Central memory CD4-positive, alpha-beta T cell (primary cell): ENCODE data around the gene CD6.

Source experiments
- DNase-seq: peaks from one replicate; pipeline ENCODE4 v3.0.0; 2022

The CD6 gene

GRCh38 chr11:60987577-60988277, 16.2 kb downstream of the CD6 start:
- DNase-seq: peak; percentile 60

- DNase-seq: no peak
Observed at GRCh38 chr11:60988658-60989057, 17.2 kb downstream of the CD6 start.

GRCh38 chr11:60989093-60989650, 17.7 kb downstream of the CD6 start:
- DNase-seq: no peak

- peak; percentile 42 for DNase-seq
Observed at GRCh38 chr11:60991457-60991856, 20.0 kb downstream of the CD6 start.

GRCh38 chr11:60992842-60993409, 21.4 kb downstream of the CD6 start:
- no peak for DNase-seq

- no peak for DNase-seq
Observed at GRCh38 chr11:60993615-60994014, 22.1 kb downstream of the CD6 start.

GRCh38 chr11:60994541-60995080, 23.1 kb downstream of the CD6 start:
- DNase-seq: no peak

- DNase-seq: no peak
Observed at GRCh38 chr11:60995798-60996197, 24.3 kb downstream of the CD6 start.

GRCh38 chr11:60996381-60997138, 25.1 kb downstream of the CD6 start:
- no peak for DNase-seq

- DNase-seq: no peak
Observed at GRCh38 chr11:61000426-61000825, 28.9 kb downstream of the CD6 start.

- no peak for DNase-seq
Observed at GRCh38 chr11:61001931-61002330, 30.5 kb downstream of the CD6 start.

- DNase-seq: peak; percentile 33
Observed at GRCh38 chr11:61002598-61002997, 31.1 kb downstream of the CD6 start.

GRCh38 chr11:61004180-61004611, 32.7 kb downstream of the CD6 start:
- peak; percentile 53 for DNase-seq

GRCh38 chr11:61004761-61005181, 33.3 kb downstream of the CD6 start:
- peak; percentile 62 for DNase-seq

GRCh38 chr11:61007383-61007955, 36.0 kb downstream of the CD6 start:
- DNase-seq: no peak

GRCh38 chr11:61007956-61008896, 36.7 kb downstream of the CD6 start:
- no peak for DNase-seq

GRCh38 chr11:61008971-61009370, 37.5 kb downstream of the CD6 start:
- no peak for DNase-seq

GRCh38 chr11:61009392-61010275, 38.2 kb downstream of the CD6 start:
- DNase-seq: no peak

- DNase-seq: no peak
Observed at GRCh38 chr11:61010466-61011228, 39.2 kb downstream of the CD6 start.
